SK-N-SH treated with all-trans-retinoic acid at 6 μM for 48 hours (cell line): ENCODE measurements around the gene CHCHD6.

ENCODE experiments used
- ATAC-seq: fragments of 200-7000 bp; cut with Tn5 transposase; 3 replicates; pipeline ENCODE4 v1.9.1; 2020; ENCODE audit warnings: mild to moderate bottlenecking, moderate library complexity
- ARNTL ChIP-seq: fragments of 450-650 bp; formaldehyde crosslinking; IDR thresholded peaks from 2 replicates; pipeline ENCODE4 v1.5.0; 2020; ENCODE audit warnings: low read depth, mild to moderate bottlenecking, moderate library complexity, borderline replicate concordance
- BACH2 ChIP-seq: fragments of 250-450 bp; sonication (Bioruptor Pico); IDR thresholded peaks from 2 replicates; pipeline ENCODE4 v1.9.0; 2021; ENCODE audit warnings: mild to moderate bottlenecking, borderline replicate concordance
- CREB5 ChIP-seq: fragments of 250-450 bp; sonication (Bioruptor Pico); IDR thresholded peaks from 2 replicates; pipeline ENCODE4 v1.5.1; 2020; ENCODE audit warnings: low read depth, mild to moderate bottlenecking, moderate library complexity
- CSDC2 ChIP-seq: fragments of 250-450 bp; sonication (Bioruptor Pico); IDR thresholded peaks from 2 replicates; pipeline ENCODE4 v1.5.0; 2020; ENCODE audit warnings: mild to moderate bottlenecking, moderate library complexity
- CSRNP3 ChIP-seq: fragments of 250-450 bp; sonication (Bioruptor Pico); IDR thresholded peaks from 2 replicates; pipeline ENCODE4 v1.5.1; 2021; ENCODE audit warnings: mild to moderate bottlenecking, moderate library complexity
- ESRRG ChIP-seq: fragments of 250-450 bp; sonication (Bioruptor Pico); IDR thresholded peaks from 2 replicates; pipeline ENCODE4 v1.6.1; 2021; ENCODE audit warnings: mild to moderate bottlenecking
- GLIS3 ChIP-seq: fragments of 250-450 bp; sonication (Bioruptor Pico); IDR thresholded peaks from 2 replicates; pipeline ENCODE4 v1.5.0; 2020; ENCODE audit warnings: mild to moderate bottlenecking, moderate library complexity
- ISL1 ChIP-seq: fragments of 250-450 bp; sonication (Bioruptor Pico); IDR thresholded peaks from 2 replicates; pipeline ENCODE4 v2.1.2; 2022; ENCODE audit warnings: mild to moderate bottlenecking, moderate library complexity
- OSR1 ChIP-seq: fragments of 250-450 bp; sonication (Bioruptor Pico); IDR thresholded peaks from 2 replicates; pipeline ENCODE4 v1.8.0; 2022; ENCODE audit warnings: moderate library complexity, mild to moderate bottlenecking, inconsistent platforms
- PATZ1 ChIP-seq: fragments of 250-450 bp; sonication (Bioruptor Pico); IDR thresholded peaks from 2 replicates; pipeline ENCODE4 v1.8.0; 2020; ENCODE audit warnings: mild to moderate bottlenecking, moderate library complexity, borderline replicate concordance
- PPARA ChIP-seq: fragments of 250-450 bp; sonication (Bioruptor Pico); IDR thresholded peaks from 2 replicates; pipeline ENCODE4 v1.5.0; 2020; ENCODE audit warnings: mild to moderate bottlenecking, borderline replicate concordance
- RARB ChIP-seq: fragments of 250-450 bp; sonication (Bioruptor Pico); IDR thresholded peaks from 2 replicates; pipeline ENCODE4 v1.8.0; 2021; ENCODE audit warnings: mild to moderate bottlenecking, moderate library complexity
- TCF4 ChIP-seq: fragments of 250-450 bp; sonication (Bioruptor Pico); IDR thresholded peaks from 2 replicates; pipeline ENCODE4 v1.8.0; 2021; ENCODE audit warnings: mild to moderate bottlenecking, moderate library complexity, borderline replicate concordance
- TOX ChIP-seq: fragments of 250-450 bp; sonication (Bioruptor Pico); IDR thresholded peaks from 2 replicates; pipeline ENCODE4 v1.8.0; 2021; ENCODE audit warnings: mild to moderate bottlenecking, moderate library complexity, borderline replicate concordance
- TSHZ2 ChIP-seq: fragments of 250-450 bp; sonication (Bioruptor Pico); IDR thresholded peaks from 2 replicates; pipeline ENCODE4 v1.5.0; 2020; ENCODE audit warnings: mild to moderate bottlenecking, moderate library complexity
- ZC3H10 ChIP-seq: fragments of 250-450 bp; sonication (Bioruptor Pico); IDR thresholded peaks from 2 replicates; pipeline ENCODE4 v1.5.1; 2021; ENCODE audit warnings: mild to moderate bottlenecking, moderate library complexity
- ZFP3 ChIP-seq: fragments of 250-450 bp; sonication (Bioruptor Pico); IDR thresholded peaks from 2 replicates; pipeline ENCODE4 v1.5.0; 2020; ENCODE audit warnings: mild to moderate bottlenecking, moderate library complexity
- ZFP30 ChIP-seq: fragments of 450-650 bp; formaldehyde crosslinking; IDR thresholded peaks from 2 replicates; pipeline ENCODE4 v1.5.0; 2022; ENCODE audit warnings: mild to moderate bottlenecking, moderate library complexity
- ZNF565 ChIP-seq: fragments of 450-650 bp; formaldehyde crosslinking; conservative IDR thresholded peaks from 2 replicates; pipeline ENCODE4 v1.5.0; 2020; ENCODE audit warnings: low read depth, mild to moderate bottlenecking, moderate library complexity
- ZNF70 ChIP-seq: fragments of 450-650 bp; formaldehyde crosslinking; IDR thresholded peaks from 2 replicates; pipeline ENCODE4 v1.5.0; 2020; ENCODE audit warnings: mild to moderate bottlenecking, moderate library complexity
- ZNF8 ChIP-seq: fragments of 450-650 bp; formaldehyde crosslinking; IDR thresholded peaks from 2 replicates; pipeline ENCODE4 v1.5.0; 2020; ENCODE audit warnings: mild to moderate bottlenecking, moderate library complexity

Gene CHCHD6

GRCh38 chr3:126921085-126921824 is 217.2 kb downstream of the CHCHD6 start:
- no peak for TF ChIP-seq RARB (CRISPR knock-in tag)
- TF ChIP-seq PPARA (CRISPR knock-in tag): no peak
- TF ChIP-seq ZNF8 (CRISPR knock-in tag): no peak
- no peak for TF ChIP-seq BACH2
- TF ChIP-seq ESRRG (CRISPR knock-in tag): no peak
- TF ChIP-seq CSDC2 (CRISPR knock-in tag): no peak
- no peak for TF ChIP-seq ZNF70 (CRISPR knock-in tag)
- TF ChIP-seq TOX: no peak
- TF ChIP-seq ZFP30: no peak
- TF ChIP-seq CSRNP3: no peak
- TF ChIP-seq TSHZ2 (CRISPR knock-in tag): no peak
- TF ChIP-seq TCF4 (CRISPR knock-in tag): no peak
- TF ChIP-seq PATZ1 (CRISPR knock-in tag): no peak
- no peak for ATAC-seq

GRCh38 chr3:126922466-126922865 is 218.4 kb downstream of the CHCHD6 start:
- ATAC-seq: no peak
- TF ChIP-seq ESRRG (CRISPR knock-in tag): no peak
- TF ChIP-seq ZNF8 (CRISPR knock-in tag): no peak

GRCh38 chr3:126923423-126923822 is 219.4 kb downstream of the CHCHD6 start:
- ATAC-seq: no peak
- no peak for TF ChIP-seq ZFP3 (CRISPR knock-in tag)
- no peak for TF ChIP-seq ZNF8 (CRISPR knock-in tag)
- no peak for TF ChIP-seq CSDC2 (CRISPR knock-in tag)
- no peak for TF ChIP-seq RARB (CRISPR knock-in tag)
- TF ChIP-seq ZFP30: no peak
- TF ChIP-seq, all 23 proteins: peak for 0

GRCh38 chr3:126923895-126924294 is 219.9 kb downstream of the CHCHD6 start:
- TF ChIP-seq TSHZ2 (CRISPR knock-in tag): no peak
- TF ChIP-seq OSR1 (CRISPR knock-in tag): no peak
- TF ChIP-seq ESRRG (CRISPR knock-in tag): no peak
- no peak for TF ChIP-seq ZC3H10 (CRISPR knock-in tag)
- no peak for TF ChIP-seq ZNF565 (CRISPR knock-in tag)
- no peak for TF ChIP-seq ZFP3 (CRISPR knock-in tag)
- TF ChIP-seq RARB (CRISPR knock-in tag): no peak
- no peak for TF ChIP-seq CREB5 (CRISPR knock-in tag)
- TF ChIP-seq ARNTL (CRISPR knock-in tag): no peak
- no peak for TF ChIP-seq TCF4 (CRISPR knock-in tag)
- no peak for TF ChIP-seq PATZ1 (CRISPR knock-in tag)
- no peak for TF ChIP-seq ISL1 (CRISPR knock-in tag)
- TF ChIP-seq CSRNP3: no peak
- TF ChIP-seq BACH2: no peak
- no peak for TF ChIP-seq TOX
- TF ChIP-seq GLIS3 (CRISPR knock-in tag): no peak
- no peak for ATAC-seq
